GM21619 (cell line): Measurements from ENCODE around the gene SLC7A8.

Experiments
- ATAC-seq: cut with Tn5 transposase; IDR thresholded peaks from one replicate; pipeline ENCODE4 v1.9.1; 2021; ENCODE audit not compliant: unreplicated experiment

SLC7A8 gene

DNA sequence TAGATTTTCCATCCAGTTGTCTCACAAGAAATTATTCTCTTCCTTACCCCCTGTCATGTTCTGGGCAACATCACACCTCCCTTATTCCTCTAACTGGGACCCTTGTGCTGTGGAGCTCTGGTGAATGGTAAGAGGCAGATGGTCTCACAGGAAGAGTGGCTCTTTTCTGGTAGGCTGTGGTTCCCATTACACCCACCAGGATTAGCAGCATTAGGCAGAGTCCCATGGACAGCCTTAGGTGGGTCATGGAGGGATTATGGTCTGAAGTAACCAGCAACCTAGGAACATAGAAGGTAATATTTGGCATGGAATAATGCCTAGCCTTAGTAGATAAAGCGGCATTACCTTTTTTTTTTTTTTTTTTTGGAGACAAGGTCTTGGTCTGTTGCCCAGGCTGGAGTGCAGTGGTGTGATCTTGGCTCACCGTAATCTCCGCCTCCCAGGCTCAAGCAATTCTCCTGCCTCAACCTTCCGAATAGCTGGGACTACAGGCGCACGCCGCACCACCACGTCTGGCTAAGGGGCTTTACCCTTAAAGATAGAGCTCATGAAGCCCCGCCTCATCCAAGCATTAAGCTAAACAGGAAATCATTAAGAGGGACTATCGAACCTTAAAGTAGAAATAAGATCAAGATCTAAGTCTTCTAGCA lies 84.1 kb downstream of the SLC7A8 start:
- no peak for ATAC-seq

GRCh38 chr14:23097786-23098185 lies 85.7 kb downstream of the SLC7A8 start:
- no peak for ATAC-seq

DNA sequence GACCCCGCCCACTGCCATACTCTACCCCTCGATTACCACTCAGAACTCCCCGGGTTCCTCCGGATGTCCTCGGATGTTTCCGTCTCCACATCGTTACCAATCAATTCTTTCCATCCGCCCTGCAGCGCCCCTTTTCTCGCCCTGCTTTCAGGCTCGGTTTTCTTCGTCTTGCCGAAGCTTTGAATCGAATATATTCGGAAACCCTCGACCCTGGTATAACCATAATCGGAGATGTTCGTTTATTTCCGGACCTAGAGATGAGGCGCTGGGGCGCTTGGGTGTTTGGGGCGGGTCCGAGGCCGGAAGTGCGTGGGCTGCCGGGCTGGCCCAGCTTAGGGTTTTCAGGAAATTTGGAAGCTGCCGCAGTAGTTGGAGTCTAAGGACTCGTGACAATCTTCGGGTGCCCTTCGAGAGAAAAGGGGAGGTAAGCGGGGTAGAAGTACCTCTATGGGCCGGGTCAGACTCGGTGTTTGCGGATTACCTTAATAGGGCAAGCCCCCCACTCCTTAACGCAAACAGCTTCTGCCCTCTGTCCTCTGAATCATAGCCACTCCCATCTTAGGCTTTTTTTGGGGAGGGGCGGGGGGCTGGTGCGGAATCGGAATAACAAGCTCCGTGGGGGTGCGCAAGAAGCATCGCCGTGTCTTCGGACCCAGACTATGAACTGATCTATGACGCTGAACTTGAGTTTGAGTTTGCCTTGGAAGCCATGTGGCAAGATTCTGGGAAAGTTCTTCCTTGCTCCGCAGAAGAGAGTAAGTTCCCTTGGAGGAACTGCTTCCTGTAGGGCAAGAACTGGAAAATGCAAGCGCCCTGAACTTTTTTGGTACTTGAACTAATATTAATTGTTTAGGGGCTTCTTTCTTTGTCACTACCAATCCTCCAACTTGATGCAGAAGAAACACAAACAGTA lies 88.0 kb downstream of the SLC7A8 start, which contains the start of gene C14orf119:
Gene C14orf119 (plus strand): TSS at position 310 of the 913 bp plus-strand sequence. CDS start 2,154 bp downstream, outside the sequence.
- peak; percentile 90 for ATAC-seq

- ATAC-seq = peak; percentile 26
Observed at GRCh38 chr14:23094666-23095195, 88.7 kb downstream of the SLC7A8 start, which contains the start of gene ACIN1. TSS of gene ACIN1 (minus strand) at chr14:23095136. CDS start at chr14:23095112, 24 bp downstream.

GRCh38 chr14:23093991-23094665 lies 89.3 kb downstream of the SLC7A8 start:
- ATAC-seq = no peak

DNA sequence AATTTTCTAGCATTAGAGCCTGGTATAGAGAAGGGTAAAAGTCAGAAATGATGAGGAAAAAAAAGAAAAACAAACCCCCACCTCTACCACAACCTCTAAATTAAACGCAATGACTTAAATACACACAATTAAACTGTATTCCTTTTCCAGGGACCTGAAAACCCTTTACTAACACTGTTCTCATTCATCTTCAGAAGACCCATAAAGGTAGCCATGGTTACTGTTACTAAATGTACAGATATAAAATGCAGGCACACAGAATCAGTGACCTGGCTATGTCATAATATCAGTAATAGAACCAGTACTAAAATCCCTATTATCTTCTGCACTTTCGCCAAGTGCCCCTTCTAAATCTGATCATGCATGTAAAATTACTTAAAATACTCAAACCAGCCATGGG lies 89.9 kb downstream of the SLC7A8 start:
- no peak for ATAC-seq

GRCh38 chr14:23093104-23093503 lies 90.4 kb downstream of the SLC7A8 start:
- ATAC-seq = no peak

DNA sequence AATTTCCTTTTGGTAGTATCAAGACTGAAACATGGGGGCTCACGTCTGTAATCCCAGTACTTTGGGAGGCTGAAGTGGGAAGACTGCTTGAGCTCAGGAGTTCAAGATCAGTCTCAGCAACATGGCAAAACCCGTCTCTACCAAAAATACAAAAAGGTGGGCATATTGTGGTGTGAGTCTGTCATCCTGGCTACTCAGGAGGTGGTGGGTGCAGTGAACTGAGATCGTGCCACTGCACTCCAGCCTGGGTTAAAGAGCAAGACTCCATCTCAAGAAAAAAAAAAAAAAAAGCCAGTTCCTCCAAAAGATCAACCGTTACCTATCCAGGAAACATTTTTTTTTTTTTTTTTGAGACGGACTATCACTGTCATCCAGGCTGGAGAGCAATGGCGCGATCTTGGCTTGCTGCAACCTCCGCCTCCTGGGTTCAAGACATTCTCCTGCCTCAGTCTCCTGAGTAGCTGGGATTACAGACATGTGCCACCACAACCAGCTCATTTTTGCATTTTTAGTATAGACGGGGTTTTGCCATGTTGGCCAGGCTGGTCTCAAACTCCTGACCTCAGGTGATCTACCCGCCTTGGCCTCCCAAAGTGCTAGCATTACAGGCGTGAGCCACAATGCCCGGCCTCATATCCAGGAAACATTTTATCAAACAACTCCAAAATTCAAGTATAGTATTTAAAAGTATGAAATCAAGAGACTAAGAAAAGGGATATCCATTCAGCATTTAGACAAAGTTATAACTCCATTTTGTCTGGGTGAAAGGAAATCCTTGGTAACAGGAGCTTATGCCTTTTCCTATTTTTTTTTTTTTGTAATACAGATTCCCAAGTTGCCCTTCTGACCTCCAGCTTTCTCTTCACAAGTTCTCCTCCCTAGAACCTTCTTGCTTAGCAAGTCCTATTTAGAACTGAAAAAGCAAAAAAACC lies 91.9 kb downstream of the SLC7A8 start:
- ATAC-seq = no peak

GRCh38 chr14:23090254-23090636 lies 93.2 kb downstream of the SLC7A8 start:
- ATAC-seq = no peak

DNA sequence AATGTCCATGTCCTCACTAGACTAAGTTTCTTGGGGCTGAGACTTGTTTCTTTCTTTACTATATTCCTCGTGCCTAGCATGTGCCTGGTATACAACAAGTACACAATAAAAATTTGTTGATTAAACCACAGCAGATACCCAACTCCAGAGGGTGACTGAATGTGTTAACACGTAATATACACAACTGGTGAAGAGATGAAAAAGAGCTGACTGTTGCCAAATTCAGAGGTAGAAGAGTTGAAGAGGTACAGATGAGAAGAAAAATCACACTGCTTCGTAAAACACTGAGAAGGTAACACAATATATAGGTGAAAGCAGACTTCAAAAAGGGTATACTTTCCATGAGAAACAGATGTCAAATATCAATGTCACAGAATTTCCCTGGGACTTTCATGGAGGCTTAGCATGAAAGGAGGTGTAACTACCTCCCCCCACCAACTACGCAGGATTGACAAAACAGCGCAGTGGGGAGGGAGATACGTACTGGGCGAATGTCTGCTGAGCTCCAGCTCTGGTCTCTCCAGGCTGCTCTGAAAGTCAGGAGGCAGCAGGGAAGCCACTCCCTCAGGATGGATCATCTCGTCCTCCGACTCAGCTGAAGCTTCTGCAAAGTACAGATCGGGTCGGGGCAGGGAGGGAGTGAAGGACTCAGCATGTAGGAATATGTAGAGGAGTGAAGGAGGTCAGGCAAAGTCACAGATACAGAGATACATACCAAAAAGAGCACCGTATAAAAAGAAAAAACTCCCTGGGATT lies 93.8 kb downstream of the SLC7A8 start:
- no peak for ATAC-seq

GRCh38 chr14:23086565-23086964 lies 96.9 kb downstream of the SLC7A8 start:
- ATAC-seq = no peak

DNA sequence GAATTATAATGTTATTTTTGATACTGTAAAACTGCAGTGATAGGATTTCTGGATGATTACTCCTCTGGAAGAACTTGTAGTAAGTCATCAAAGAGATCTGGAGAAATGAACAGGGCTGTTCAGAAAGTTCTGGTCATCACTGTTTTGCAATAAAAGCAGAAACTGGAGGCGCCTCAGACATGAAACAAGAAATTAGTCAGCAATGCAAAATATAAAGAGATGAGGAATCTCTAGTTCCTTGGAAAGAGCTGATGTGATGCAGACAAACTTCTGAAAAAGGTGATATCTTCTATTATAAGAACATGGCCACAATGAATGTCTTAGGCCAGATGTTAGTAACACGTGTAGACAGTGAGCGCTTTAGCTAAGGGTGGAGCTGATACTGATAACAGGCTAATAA lies 98.0 kb downstream of the SLC7A8 start:
- no peak for ATAC-seq

DNA sequence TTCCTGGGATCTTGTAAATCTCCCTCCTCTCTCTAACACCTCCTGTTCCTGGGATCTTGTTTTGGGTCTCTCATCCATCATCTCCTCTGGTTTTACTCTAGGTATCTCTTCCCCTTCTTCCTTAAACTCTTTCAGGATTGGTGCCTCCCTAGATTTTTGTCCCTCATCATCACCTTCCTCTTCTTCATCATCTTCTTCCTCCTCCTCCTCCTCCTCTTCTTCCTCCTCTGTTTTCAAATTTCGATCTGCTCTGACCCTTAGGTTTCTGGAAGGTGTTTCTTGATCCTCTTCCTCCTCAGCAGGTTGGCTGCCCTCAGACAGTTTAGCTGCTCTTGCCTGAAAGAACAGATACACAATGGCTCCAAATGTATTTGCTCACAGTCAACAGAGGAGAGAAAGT lies 103.0 kb downstream of the SLC7A8 start:
- ATAC-seq = no peak

GRCh38 chr14:23079716-23080115 lies 103.7 kb downstream of the SLC7A8 start:
- no peak for ATAC-seq

DNA sequence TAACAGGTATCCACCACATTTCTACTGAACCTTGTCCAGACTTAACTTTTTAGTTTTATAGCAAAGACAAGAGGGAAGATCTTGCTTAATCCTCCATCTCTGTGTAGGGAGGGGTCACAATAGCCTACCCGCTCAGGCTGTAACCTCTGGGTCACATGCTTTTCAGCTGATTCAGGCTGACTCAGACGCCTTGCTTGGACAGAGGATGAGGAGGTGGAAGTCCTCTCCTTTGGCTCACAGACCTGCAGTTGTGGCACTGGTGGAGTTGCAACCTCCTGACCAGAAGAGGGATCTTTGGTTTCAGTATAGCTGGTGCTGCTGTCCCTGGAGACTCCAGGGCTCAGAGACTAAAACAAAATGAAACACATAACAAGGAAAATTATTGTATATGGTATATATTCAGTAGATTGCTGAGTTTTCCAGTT lies 104.8 kb downstream of the SLC7A8 start:
- ATAC-seq = no peak

- ATAC-seq = no peak
Observed at GRCh38 chr14:23077962-23078361, 105.5 kb downstream of the SLC7A8 start.

DNA sequence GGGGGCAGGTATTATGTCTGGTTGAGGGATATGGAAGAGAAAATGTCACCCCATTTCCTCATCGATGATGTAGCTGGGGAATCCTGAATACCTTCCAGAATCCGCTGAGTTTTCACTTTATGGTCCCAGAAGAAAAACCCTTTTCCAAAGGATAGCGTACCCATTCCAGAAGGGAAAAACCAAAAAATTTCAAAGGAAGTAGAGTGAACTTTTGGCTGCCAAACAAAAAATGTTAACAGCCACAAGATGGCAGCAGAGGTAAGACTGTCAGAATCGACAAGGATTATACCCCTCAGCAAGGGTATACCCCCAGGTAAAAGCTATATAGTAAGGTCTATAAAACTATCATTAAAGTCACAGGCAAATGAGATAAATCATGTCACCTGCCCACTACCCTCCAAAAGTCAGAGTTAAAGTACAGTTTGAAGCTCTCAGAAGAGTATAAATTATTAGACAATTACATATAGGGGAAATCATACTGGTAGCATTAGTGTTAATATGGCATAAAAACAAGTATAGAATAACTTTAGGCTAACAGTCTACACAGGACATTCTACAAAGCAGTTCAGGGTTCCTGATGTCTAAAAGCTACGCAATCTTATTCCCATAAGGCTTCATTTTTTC lies 106.6 kb downstream of the SLC7A8 start:
- no peak for ATAC-seq
